Activated CD4-positive, alpha-beta T cell treated with anti-CD3 and anti-CD28 coated beads, Interleukin-2, amount 50 U/mL, for 24 hours (primary cell): ENCODE results near the gene DNAH1.
A peak's percentile ranks its signal among the peaks of the same experiment; 100 is the strongest.
"Not testable (repeated sequence)": the region's sequence is repeated elsewhere in the genome, so short reads cannot be mapped to it uniquely, and the experiment has no call there.

ENCODE experiments used
- DNase-seq, 2 donors: peaks; one replicate each; pipeline ENCODE4 v3.0.0-alpha.2; 2020; ENCODE audit warnings: low read depth in 1 of 2, low spot score in 1 of 2

Gene DNAH1

DNA sequence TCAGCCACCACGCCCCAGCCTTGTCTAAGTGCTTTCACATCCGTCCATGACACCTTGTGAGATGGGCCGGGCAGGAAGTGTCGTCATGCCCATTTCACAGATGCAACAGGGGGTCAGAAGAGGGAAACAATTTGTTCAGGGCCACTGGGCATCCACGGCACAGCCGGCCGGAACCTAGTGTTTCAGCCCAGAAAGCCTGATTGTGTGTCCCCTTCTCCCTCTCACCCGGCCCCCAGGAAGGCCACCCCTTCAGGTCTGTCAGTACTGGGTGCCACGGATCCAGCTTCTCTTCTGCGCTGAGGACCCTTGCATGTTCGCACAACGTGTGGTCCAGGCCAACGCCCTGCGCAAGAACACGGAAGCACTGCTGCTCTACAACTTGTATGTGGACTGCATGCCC, 15.8 kb downstream of the DNAH1 start:
- DNase-seq, result no peak

DNA sequence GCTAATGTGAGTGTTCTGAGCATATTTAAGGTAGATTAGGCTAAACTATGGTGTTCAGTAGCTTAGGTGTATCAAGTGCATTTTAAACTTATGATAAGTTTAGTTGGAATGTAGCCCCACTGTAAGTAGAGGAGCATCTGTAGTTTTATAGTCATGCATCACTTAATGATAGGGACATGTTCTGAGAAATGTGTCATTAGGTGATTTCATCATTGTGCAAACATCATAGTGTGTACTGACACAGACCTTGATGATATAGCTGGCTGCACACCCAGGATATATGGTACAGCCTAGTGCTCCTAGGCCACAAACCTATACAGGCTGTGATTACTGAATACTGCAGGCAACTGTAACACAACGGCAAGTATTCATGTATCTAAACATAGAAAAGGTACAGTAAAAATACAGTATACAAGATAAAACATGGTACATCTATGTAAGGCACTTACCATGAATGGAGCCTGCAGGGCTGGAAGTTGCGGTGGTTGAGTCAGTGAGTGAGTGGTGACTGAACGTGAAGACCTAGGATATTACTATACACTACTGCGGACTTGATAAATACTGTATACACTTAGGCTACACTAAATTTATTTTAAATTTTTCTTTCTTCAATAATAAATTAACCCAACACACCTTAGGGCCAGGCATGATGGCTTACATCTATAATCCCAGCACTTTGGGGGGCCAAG, 17.9 kb downstream of the DNAH1 start:
- no peak for DNase-seq

DNA sequence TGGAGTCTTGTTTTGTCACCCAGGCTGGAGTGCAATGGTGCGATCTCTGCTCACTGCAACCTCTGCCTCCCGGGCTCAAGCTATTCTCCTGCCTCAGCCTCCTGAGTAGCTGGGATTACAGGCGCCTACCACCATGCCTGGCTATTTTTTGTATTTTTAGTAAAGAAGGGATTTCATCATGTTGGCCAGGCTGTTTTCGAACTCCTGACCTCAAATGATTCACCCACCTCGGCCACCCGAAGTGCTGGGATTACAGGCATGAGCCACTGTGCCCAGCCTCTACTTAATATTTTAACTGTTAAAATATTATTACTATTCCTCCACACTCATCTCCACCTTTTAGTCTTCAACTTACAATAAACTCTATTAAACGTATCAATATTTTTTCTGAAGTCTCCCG, 22.0 kb downstream of the DNAH1 start:
- not testable (repeated sequence) for DNase-seq

DNA sequence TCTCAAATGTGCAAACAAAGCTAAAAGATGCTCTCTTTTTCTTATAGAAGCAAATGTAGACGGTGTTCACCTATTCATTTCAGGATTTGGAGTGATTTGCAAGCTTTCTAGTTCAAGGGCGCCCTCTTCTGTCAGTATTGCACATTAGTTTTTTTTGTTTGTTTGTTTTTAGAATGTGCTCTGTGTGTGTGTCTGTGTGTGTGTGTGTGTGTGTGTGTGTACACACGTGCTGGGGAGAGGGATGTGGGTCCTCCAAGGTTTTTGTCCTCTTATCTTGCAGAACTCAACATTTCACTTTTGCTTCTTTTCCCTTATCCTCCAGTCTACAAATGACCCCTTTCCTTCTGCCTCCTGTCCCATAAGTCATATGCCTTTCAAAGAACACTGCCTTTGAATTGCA, 23.5 kb downstream of the DNAH1 start:
- peak in 1 of 2 donors; percentile 55 for DNase-seq

DNA sequence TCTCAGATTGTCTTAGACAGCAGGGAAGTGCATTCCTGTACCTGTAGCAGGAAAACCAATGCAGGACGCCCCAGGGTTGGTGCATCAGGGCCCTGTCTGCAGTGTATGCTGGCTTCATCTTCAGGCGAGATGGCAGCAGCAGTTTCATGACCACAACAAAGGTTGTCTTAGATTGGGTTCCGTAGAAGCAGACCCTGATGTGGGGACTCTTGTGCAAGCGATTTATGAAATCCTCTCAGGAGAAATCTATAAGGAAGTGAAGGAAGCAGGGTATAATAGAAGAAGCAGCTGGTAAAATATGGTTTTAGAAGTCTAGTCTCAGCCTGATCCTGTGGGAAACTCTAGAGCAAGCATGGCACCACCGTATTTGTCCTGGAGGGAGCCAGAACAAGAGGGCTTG, 25.0 kb downstream of the DNAH1 start:
- no peak for DNase-seq

DNA sequence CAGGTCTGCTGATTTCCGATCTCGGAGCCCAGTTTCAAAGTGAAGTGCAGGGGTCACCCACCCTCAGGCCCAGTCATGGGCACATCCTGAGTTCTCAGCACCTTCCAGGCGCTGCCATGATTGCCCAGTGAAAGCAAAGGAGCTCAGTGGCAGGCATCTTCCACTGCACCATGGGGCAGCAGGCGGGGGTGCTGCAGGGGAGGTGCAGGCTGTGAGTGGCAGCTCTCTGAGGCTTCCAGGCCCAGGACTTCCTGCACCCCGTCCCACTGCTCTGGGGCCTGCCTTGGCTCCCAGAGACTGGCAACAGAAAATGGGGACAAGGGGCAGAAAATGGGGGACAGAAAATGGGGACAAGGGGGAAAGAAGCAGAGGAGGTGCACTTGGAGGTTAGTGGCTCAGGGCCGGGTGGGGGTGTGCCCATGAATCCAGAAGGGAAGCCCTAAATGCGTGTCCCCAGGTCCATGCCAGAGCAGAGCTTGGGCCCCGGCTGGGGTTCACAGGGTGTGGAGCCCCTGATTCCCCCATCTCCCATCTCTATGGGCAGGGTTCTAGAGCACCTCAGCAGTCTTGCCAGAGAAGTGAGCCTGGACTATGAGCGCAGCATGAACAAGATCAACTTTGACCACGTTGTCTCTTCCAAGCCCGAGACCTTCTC, 28.0 kb downstream of the DNAH1 start:
- DNase-seq, result no peak

DNA sequence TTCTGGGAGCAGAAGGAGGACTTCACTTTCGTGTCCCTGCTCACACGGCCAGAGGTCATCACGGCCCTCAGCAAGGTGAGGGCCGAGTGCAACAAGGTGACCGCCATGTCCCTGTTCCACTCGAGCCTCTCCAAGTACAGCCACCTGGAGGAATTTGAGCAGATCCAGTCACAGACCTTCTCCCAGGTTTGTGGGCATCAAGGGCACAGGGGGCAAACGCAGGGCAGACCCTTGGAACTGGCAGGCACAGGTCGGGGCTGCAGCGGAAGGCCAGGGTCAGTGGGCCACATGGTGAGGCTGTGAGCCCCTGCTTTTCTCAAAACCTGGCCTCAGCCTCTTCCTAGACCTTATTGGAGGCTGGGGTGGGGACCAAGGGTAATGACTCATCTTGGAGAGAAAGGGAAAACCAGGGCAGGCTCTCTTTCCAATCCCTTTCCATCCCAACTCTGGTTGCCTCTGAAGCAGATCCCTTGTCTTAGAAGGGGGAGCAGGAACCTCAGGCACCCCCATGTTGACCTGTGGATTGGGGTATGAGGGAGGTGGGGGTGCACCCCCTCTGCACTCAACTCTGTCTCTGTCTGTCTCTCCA, 29.5 kb downstream of the DNAH1 start:
- no peak for DNase-seq

DNA sequence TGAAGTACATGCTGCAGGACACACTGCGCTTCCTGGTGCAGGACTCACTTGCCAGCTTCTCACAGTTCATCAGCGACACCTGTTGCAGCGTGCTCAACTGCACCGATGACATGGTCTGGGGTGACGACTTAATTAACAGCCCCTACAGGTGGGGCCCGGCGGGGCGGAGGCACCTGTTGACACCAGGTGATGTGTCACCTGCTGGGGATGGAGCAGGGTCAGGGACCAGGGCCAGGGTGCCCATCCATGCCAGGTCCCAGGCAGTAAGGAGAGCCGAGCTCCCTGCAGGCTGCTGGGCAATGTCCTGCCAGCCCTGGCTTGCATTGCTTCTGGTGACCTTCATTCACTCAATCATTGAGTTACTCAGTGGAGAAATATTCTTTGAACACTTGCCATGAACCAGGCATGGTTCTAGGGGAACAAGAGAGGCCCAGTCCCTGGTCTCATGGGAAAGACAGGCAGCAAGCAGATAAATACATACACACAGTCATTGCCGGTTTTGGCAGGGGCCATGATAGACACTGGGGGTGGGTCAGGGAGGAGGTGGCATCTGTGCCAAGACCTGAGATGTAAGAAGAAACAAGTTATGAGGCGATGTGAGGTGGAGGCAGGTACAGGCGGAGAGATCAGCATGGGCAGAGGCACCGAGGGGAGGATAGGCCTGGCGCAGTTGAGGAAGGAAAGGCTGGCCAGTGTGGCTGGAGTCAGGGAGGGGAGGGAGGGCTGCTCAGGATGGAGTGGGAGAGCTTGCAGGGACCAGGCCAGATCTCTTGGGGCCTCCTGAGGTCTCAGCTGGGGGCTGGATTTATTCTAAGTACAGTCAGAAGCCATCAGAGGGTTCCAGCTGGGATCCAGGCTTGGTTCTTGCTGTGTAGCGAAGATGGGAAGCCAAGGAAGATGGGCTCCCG, 30.8 kb downstream of the DNAH1 start:
- DNase-seq, result no peak

DNA sequence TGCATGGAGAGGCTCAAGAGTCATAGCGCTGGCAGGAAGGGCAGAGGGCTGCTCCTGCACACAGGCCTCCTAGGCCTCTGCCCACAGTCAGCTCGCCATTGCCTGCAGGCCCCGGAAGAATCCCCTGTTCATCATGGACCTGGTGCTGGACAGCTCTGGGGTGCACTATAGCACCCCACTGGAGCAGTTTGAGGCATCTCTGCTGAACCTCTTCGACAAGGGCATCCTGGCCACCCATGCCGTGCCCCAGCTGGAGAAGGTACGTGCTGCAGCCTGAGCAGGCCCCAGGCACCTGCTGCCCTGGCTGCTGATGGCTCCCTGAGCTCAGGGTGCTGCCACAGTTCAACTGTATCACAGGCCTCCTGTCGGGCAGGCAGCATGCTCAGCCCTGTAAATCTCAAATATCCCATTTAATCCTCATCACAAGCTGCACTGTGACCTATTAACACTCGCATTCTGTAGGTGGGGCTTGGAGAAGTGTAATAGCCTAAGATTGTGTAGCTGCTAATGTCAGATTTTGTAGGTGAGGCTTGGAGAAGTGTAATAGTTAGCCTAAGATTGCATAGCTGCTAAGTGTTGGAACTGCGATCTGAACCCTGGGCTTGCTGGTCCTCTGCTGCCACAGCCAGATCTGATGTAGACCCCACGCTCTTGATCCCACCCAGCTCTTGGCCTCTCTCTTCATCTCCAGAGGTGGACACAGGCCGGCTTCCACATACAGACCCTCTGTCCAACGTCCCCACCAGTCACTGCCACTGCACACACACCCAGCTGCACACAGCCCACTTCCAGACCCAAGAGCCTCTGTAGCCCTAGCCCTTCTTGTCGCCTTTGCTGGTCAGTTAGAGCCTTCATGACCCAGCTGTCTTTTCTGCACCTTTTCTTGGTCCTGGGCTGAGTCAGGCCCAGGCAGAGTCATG, 31.9 kb downstream of the DNAH1 start:
- no peak for DNase-seq

DNA sequence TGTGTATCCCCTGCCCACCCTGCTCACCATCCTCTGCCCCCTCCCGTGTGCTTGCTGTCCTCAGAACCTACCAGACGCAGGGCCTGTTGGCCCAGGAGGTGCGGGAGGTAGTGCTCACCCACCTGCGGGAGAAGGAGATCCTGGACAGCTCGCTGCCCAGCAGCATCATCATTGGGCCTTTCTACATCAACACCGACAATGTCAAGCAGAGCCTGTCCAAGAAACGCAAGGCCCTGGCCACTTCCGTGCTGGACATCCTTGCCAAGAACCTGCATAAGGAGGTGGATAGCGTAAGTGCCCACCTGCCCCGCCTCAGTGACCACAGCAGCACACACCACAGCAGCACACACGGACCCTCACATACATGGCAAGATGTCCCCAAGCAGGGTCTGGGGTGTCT, 33.0 kb downstream of the DNAH1 start:
- DNase-seq, result no peak

DNA sequence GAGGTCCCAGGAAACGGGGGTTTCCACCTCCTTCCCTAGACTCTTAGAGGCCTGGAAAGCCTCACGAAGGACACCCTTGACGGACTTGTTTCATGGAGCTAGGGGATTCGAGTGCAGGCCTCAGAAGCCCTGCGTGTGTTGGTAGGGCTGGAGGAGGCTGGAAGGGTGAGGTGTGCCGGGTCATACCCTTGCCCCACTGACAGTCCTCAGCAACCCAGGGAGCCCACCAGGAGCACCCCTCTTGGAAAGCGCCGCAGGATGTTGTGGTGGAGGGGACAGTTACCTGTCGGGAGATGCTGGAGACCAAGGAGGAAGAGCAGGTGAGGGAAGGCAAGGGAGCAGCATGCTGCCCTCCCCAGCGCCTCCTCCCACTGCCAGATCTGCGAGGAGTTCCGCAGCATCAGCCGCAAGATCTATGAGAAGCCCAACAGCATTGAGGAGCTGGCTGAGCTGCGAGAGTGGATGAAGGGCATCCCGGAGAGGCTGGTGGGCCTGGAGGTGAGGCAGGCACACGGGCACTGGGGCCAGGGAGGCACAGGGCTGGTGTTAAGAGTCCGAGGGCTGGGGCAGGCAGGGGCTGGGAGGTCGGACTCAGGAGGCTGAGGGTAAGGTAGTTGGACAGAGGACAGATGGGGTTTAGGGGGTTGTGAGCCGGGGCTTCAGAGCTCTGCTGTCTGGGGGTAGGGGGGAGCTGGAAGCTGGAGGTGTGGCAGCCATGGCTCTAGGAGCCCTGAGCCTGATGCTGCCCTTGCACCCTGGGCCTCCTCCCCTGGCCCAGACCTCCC, 33.7 kb downstream of the DNAH1 start:
- no peak for DNase-seq

DNA sequence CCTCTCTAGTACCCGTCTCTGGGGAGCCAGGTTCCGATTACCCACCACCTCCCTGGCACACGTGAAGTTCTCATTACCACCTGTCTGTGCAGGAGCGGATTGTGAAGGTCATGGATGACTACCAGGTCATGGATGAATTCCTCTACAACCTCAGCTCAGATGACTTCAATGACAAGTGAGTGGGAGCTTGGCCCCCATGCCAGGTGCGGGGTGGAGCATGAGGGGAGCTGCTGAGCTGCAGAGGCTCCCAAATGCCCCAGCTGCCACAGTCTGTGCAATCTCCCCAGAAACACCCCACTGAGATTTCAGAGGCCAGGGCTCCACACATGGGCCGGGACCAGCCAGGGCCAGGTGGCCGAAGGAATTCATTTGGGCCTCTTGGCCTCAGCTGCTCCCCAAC, 34.3 kb downstream of the DNAH1 start:
- no peak for DNase-seq

DNA sequence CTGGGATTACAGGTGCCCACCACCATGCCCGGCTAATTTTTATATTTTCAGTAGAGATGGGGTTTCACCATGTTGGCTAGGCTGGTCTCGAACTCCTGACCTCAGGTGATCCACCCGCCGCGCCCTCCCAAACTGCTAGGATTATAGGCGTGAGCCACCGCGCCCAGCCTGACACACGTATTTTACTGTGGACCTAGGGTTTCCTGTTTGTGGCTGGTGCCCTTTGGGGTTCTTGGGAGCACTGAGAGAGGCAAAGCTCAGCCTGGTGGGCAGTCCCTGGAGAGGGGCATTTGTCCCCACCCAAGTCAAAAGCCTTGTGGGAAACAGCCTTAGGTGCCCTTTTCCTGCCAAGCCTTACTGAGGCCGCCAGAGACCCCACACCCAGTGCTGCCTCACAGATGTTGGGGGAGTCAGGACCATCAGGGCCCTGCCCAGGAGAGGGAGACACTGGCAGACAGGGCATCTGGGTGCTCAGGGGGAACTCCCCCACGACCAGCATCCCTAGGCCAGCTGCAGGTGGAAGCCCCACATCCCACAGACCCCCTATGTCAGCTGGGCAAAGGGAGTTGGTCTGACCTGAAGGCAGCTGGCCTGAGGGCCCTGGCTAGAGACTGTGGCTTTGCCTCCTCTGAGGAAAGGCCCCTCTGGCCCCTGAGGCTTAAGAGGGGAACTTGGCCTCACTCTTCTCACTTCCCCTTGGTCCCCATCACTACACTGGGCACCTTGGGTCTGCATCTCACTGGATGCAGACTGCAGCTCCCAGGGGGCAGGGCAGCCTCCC, 35.1 kb downstream of the DNAH1 start:
- no peak for DNase-seq

DNA sequence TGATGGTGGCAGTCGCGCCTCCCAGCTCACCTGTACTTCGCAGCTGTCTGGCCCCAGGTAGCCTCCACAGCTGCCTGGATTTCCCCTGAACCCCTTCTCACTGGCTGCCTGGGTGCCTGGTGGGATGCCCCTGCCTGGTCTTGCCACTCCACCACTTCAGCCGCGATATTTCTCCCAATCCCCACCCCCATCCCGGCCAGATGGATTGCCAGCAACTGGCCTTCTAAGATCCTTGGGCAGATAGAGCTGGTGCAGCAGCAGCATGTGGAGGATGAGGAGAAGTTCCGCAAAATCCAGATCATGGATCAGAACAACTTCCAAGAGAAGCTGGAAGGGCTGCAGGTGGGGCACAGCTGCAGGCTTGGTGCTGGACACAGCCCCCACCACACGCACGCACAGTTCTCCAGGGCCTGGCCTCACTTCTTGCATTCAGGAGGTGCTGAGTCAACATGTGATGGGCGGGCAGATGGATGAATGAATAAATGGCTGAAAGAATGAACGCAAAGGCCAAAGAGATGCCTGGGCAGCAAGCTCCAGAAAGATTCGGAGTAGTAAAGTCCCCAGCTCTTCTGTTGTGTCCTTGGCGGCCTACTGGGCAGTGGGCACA, 35.7 kb downstream of the DNAH1 start:
- DNase-seq, result no peak

DNA sequence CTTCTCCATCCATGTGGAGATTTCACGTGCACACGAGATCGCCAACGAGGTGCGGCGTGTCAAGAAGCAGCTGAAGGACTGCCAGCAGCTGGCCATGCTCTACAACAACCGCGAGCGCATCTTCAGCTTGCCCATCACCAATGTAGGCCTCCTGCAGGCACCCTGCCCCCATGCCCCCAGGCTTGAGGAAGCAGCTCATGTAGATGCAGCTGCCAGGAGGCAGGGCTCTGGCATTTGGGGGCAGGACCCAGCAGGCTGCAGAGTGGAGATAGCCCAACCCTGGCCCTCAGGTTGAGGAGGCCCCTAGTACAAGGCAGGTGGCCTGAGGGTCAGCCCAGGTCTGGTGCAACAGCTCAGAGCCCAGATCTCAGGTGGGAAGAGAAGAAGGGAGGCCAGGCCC, 36.4 kb downstream of the DNAH1 start:
- no peak for DNase-seq

DNA sequence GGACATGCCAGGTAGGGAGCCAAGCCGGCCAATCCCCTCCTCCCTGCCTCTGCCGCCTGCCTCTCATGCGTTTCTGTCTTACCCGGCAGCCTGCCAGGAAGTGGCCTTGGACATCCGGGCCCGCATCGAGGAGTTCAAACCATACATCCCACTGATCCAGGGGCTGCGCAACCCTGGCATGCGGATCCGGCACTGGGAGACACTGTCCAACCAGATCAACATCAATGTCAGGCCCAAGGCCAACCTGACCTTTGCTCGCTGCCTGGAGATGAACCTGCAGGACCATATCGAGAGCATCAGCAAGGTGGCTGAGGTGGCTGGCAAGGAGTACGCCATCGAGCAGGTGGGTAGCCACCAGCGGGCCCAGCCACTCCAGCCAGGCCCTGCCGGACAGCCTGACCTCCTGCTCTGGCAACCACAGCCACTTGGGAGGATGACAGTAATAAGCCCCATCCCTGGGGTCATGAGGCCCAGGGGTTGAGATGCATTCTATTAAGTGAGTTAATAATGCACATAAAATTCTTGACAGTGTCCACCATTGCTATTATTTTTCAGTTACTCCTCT, 37.3 kb downstream of the DNAH1 start:
- DNase-seq, result no peak

DNA sequence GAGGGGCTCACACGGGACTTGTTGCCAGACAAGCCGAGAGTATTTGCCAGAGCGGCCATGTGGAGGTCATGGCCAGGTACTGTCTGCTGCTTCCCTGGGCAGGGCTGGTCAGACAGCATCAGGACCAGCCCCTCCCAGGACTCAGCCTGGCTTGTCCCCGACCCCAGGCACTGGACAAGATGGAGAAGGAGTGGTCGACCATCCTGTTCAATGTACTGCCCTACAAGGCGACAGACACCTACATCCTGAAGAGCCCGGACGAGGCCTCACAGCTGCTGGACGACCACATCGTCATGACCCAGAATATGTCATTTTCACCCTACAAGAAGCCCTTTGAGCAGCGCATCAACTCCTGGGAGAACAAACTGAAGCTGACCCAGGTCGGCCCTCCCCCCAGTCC, 38.6 kb downstream of the DNAH1 start:
- DNase-seq, result no peak

DNA sequence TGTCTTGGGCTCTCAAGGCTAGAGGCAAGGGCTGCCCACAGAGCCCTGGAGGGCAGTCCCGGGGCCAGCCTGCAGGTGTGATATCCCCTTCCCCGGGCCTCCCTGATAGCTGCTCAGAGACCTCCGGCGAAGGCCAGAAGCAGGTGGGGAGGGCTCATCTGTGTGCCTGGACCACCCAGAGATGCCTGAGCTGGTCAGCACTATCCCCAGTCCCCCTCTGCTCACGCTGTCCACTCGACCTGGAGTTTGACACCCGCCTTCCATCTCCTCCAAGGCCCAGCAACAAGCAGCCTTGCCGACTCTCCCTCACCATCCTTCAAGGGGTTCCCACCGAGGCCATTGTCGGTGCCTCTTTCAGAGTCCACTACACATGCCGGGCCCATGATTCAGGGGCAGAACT, 39.4 kb downstream of the DNAH1 start:
- DNase-seq, result no peak
